ENCODE results near the gene ANK2.

Gene ANK2

GRCh38 chr4:113131621-113132020 lies 82.2 kb downstream of the ANK2 start:
- Histone ChIP-seq H4K91ac (ENCODE audit: low read length) (no peak overlapping the region), H4K8ac (ENCODE audit: low read length) (no peak overlapping the region), H3K9me3 (ENCODE audit: control insufficient read depth, low read length) (no peaks in the 10 kb centered on the region), H3K23ac (ENCODE audit: low read length in 2 of 2) (no peak overlapping the region), H2BK12ac (ENCODE audit: low read length in 2 of 2) (no peak overlapping the region), H3K4ac (ENCODE audit: low read depth in 1 of 2, low read length in 2 of 2) (no peak overlapping the region), H2BK15ac (ENCODE audit: low read depth, poor library complexity, severe bottlenecking) (no peak overlapping the region), H3K4me2 (ENCODE audit: low read length, poor library complexity, severe bottlenecking) (no peak overlapping the region), H3K14ac (ENCODE audit: low read length in 2 of 2) (no peak overlapping the region), H3K36me3 (ENCODE audit: control insufficient read depth in 1 of 2, insufficient read depth in 2 of 2, low read depth in 1 of 2, low read length in 2 of 2) (no peaks in the 10 kb centered on the region), H3K27ac (ENCODE audit: low read length, poor library complexity, severe bottlenecking) (no peak overlapping the region), H3K4me3 (ENCODE audit: insufficient read depth in 1 of 2, low read depth in 1 of 2, low read length in 2 of 2) (no peak overlapping the region), H3K79me1 (replicated peaks; ENCODE audit: low read length, poor library complexity, severe bottlenecking) (no peaks in the 10 kb centered on the region), H3K9ac (ENCODE audit: low read length) (no peak overlapping the region), H3K4me1 (ENCODE audit: control insufficient read depth, insufficient read depth, low read depth, low read length) (no peaks in the 10 kb centered on the region), H2AFZ (ENCODE audit: low read depth, low read length) (no peak overlapping the region), H2BK120ac (ENCODE audit: low read depth, low read length) (no peak overlapping the region), H3K27me3 (ENCODE audit: control insufficient read depth in 1 of 2, insufficient read depth in 1 of 2, low read length in 2 of 2) (no peaks in the 10 kb centered on the region), H3K18ac (ENCODE audit: low read depth in 1 of 2, low read length in 2 of 2) (no peak overlapping the region), H2AK5ac (ENCODE audit: low read length, severe bottlenecking) (no peak overlapping the region), H2BK5ac (ENCODE audit: low read depth, low read length, poor library complexity, severe bottlenecking) (no peak overlapping the region)
- no peak for DNase-seq
- 100% methylated on average over 1 of the region's 2 CpGs for WGBS

DNA sequence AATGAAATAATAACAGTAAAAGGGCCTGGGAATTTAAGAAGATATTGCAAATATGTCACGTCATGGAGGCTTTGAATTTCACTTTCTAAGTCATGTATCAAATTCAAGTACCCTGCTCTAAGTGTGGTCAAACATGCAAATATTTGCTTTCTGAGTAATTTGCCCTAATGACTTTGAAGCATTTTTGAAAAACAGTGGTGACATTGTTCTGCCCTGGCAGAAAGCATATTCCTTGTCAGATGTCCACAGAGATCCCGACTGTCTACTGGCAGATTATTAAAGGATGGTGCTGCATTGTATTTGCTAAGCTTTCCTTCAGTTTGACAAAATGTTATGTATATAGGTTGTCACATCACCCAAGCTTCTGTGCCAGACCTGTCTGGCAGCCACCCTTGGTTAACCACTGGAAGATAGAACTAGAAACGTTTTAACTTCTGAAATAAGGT lies 92.5 kb downstream of the ANK2 start:
- H3K4ac ChIP-seq (ENCODE audit: low read depth in 1 of 2, low read length in 2 of 2): no peak overlapping the region
- no peak overlapping the region for H3K23ac ChIP-seq (ENCODE audit: low read length in 2 of 2)
- H4K91ac ChIP-seq (ENCODE audit: low read length): no peak overlapping the region
- no peaks in the 10 kb centered on the region for H3K79me1 ChIP-seq (replicated peaks; ENCODE audit: low read length, poor library complexity, severe bottlenecking)
- H2BK15ac ChIP-seq (ENCODE audit: low read depth, poor library complexity, severe bottlenecking): no peak overlapping the region
- H3K9ac ChIP-seq (ENCODE audit: low read length): peak overlapping the region; percentile 58
- no peak overlapping the region for H2BK120ac ChIP-seq (ENCODE audit: low read depth, low read length)
- no peak overlapping the region for H3K4me2 ChIP-seq (ENCODE audit: low read length, poor library complexity, severe bottlenecking)
- no peak overlapping the region for H2AK5ac ChIP-seq (ENCODE audit: low read length, severe bottlenecking)
- no peak overlapping the region for H3K14ac ChIP-seq (ENCODE audit: low read length in 2 of 2)
- no peaks in the 10 kb centered on the region for H3K27me3 ChIP-seq (ENCODE audit: control insufficient read depth in 1 of 2, insufficient read depth in 1 of 2, low read length in 2 of 2)
- no peak overlapping the region for H3K18ac ChIP-seq (ENCODE audit: low read depth in 1 of 2, low read length in 2 of 2)
- DNase-seq: peak; percentile 71
- peaks cover 6% of the 10 kb centered on the region for H3K4me1 ChIP-seq (ENCODE audit: control insufficient read depth, insufficient read depth, low read depth, low read length)
- 15% methylated on average over 2 of the region's 3 CpGs for WGBS
- H3K27ac ChIP-seq (ENCODE audit: low read length, poor library complexity, severe bottlenecking): peak overlapping the region; percentile 81
- H3K36me3 ChIP-seq (ENCODE audit: control insufficient read depth in 1 of 2, insufficient read depth in 2 of 2, low read depth in 1 of 2, low read length in 2 of 2): no peaks in the 10 kb centered on the region
- H3K9me3 ChIP-seq (ENCODE audit: control insufficient read depth, low read length): no peaks in the 10 kb centered on the region
- no peak overlapping the region for H2AFZ ChIP-seq (ENCODE audit: low read depth, low read length)
- no peak overlapping the region for H4K8ac ChIP-seq (ENCODE audit: low read length)
- H2BK12ac ChIP-seq (ENCODE audit: low read length in 2 of 2): no peak overlapping the region
- H2BK5ac ChIP-seq (ENCODE audit: low read depth, low read length, poor library complexity, severe bottlenecking): no peak overlapping the region
- no peak overlapping the region for H3K4me3 ChIP-seq (ENCODE audit: insufficient read depth in 1 of 2, low read depth in 1 of 2, low read length in 2 of 2)

DNA sequence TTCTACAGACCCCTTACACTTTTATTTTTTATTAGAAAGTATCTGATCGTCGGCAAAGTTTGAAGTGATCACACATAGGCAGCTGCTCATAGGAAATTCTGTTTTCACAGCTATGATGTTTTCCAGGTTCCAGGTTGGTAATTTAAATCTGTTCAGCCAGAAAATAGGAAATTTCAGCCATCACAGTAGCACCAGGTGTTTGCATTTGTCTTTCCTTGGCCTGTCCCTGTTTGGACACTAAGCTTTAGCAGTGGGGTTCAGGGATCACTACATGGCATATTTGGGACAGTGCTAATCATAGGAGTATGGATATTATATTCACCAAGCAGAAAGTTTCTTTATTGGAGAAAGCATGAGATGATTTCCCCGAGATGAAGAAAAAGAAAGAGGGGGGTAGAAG lies 92.9 kb downstream of the ANK2 start:
- no peak overlapping the region for H3K23ac ChIP-seq (ENCODE audit: low read length in 2 of 2)
- H2BK5ac ChIP-seq (ENCODE audit: low read depth, low read length, poor library complexity, severe bottlenecking): no peak overlapping the region
- no peak overlapping the region for H3K4me2 ChIP-seq (ENCODE audit: low read length, poor library complexity, severe bottlenecking)
- no peaks in the 10 kb centered on the region for H3K27me3 ChIP-seq (ENCODE audit: control insufficient read depth in 1 of 2, insufficient read depth in 1 of 2, low read length in 2 of 2)
- H3K9me3 ChIP-seq (ENCODE audit: control insufficient read depth, low read length): no peaks in the 10 kb centered on the region
- no peak overlapping the region for H3K4me3 ChIP-seq (ENCODE audit: insufficient read depth in 1 of 2, low read depth in 1 of 2, low read length in 2 of 2)
- H3K79me1 ChIP-seq (replicated peaks; ENCODE audit: low read length, poor library complexity, severe bottlenecking): no peaks in the 10 kb centered on the region
- H2BK120ac ChIP-seq (ENCODE audit: low read depth, low read length): no peak overlapping the region
- no peak overlapping the region for H3K4ac ChIP-seq (ENCODE audit: low read depth in 1 of 2, low read length in 2 of 2)
- no peak overlapping the region for H3K18ac ChIP-seq (ENCODE audit: low read depth in 1 of 2, low read length in 2 of 2)
- H4K91ac ChIP-seq (ENCODE audit: low read length): no peak overlapping the region
- no peak overlapping the region for H3K9ac ChIP-seq (ENCODE audit: low read length)
- 97% methylated on average over 3 of the region's 3 CpGs for WGBS
- H2BK15ac ChIP-seq (ENCODE audit: low read depth, poor library complexity, severe bottlenecking): no peak overlapping the region
- H4K8ac ChIP-seq (ENCODE audit: low read length): no peak overlapping the region
- peaks cover 8% of the 10 kb centered on the region for H3K4me1 ChIP-seq (ENCODE audit: control insufficient read depth, insufficient read depth, low read depth, low read length)
- no peaks in the 10 kb centered on the region for H3K36me3 ChIP-seq (ENCODE audit: control insufficient read depth in 1 of 2, insufficient read depth in 2 of 2, low read depth in 1 of 2, low read length in 2 of 2)
- no peak overlapping the region for H2AFZ ChIP-seq (ENCODE audit: low read depth, low read length)
- DNase-seq: no peak
- no peak overlapping the region for H3K14ac ChIP-seq (ENCODE audit: low read length in 2 of 2)
- no peak overlapping the region for H2AK5ac ChIP-seq (ENCODE audit: low read length, severe bottlenecking)
- H3K27ac ChIP-seq (ENCODE audit: low read length, poor library complexity, severe bottlenecking): peak overlapping the region; percentile 74
- no peak overlapping the region for H2BK12ac ChIP-seq (ENCODE audit: low read length in 2 of 2)

DNA sequence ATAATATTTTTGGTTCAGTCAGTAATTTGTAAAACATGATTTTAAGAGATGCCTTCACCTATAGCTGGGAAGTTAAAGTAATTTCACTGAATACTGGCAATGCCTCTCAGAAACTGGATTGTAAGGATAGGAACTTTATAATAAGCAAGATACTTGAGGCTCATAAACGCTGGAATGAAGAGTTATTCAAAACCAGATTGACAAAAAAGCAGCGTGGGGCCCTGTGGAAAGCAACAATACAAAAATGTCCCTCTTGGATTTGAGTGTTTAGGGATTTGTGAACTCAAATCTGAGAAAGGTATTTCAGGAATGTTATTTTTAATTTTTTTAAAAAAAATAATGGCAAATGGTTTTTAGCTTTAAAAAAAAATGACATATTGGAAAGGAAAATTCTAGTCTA lies 94.6 kb downstream of the ANK2 start:
- Histone ChIP-seq H3K4me2 (ENCODE audit: low read length, poor library complexity, severe bottlenecking) (no peak overlapping the region), H3K4me1 (ENCODE audit: control insufficient read depth, insufficient read depth, low read depth, low read length) (peaks cover 9% of the 10 kb centered on the region), H3K9ac (ENCODE audit: low read length) (no peak overlapping the region), H3K27ac (ENCODE audit: low read length, poor library complexity, severe bottlenecking) (no peak overlapping the region), H3K9me3 (ENCODE audit: control insufficient read depth, low read length) (no peaks in the 10 kb centered on the region), H2AK5ac (ENCODE audit: low read length, severe bottlenecking) (no peak overlapping the region), H3K23ac (ENCODE audit: low read length in 2 of 2) (no peak overlapping the region), H3K14ac (ENCODE audit: low read length in 2 of 2) (no peak overlapping the region), H2BK12ac (ENCODE audit: low read length in 2 of 2) (no peak overlapping the region), H3K27me3 (ENCODE audit: control insufficient read depth in 1 of 2, insufficient read depth in 1 of 2, low read length in 2 of 2) (no peaks in the 10 kb centered on the region), H4K91ac (ENCODE audit: low read length) (no peak overlapping the region), H4K8ac (ENCODE audit: low read length) (no peak overlapping the region), H3K79me1 (replicated peaks; ENCODE audit: low read length, poor library complexity, severe bottlenecking) (no peaks in the 10 kb centered on the region), H2BK15ac (ENCODE audit: low read depth, poor library complexity, severe bottlenecking) (no peak overlapping the region), H3K4me3 (ENCODE audit: insufficient read depth in 1 of 2, low read depth in 1 of 2, low read length in 2 of 2) (no peak overlapping the region), H3K18ac (ENCODE audit: low read depth in 1 of 2, low read length in 2 of 2) (no peak overlapping the region), H3K4ac (ENCODE audit: low read depth in 1 of 2, low read length in 2 of 2) (no peak overlapping the region), H2BK120ac (ENCODE audit: low read depth, low read length) (no peak overlapping the region), H3K36me3 (ENCODE audit: control insufficient read depth in 1 of 2, insufficient read depth in 2 of 2, low read depth in 1 of 2, low read length in 2 of 2) (no peaks in the 10 kb centered on the region), H2BK5ac (ENCODE audit: low read depth, low read length, poor library complexity, severe bottlenecking) (no peak overlapping the region), H2AFZ (ENCODE audit: low read depth, low read length) (no peak overlapping the region)
- 64% methylated on average over 2 of the region's 2 CpGs for WGBS
- DNase-seq: no peak

Data from mesenchymal stem cell (in vitro differentiated cells and primary cell).